ENCODE results near the gene ASB8. TPM values are rescaled to one million over a fixed set of nuclear protein-coding genes. Genes with fewer than 3 reads are reported as not detected.

ASB8 gene
- total and polyA plus RNA-seq, 2 of the 4 experiments (the other 2 are of a cell fraction): 22.9 to 26.7 TPM

DNA sequence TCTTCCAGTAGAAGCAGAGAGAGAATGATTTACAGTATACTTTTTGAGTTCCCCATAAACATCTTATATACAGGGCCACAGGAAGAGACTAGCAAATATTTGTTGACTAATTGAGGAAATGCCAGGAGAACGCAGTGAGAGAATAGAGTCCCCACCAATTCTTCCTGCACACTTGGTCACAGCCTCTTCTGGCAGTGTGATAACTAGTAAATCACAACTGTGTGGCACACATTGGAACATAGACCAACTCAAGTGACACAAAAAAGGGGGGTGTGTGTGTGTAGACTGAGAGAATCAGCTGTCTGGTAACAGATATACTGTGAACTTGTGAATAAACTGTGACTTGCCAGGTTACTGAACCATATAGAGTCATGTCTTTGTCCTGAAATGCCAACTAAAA lies 27.9 kb downstream of the ASB8 start:
- TF ChIP-seq, protein P1, sequence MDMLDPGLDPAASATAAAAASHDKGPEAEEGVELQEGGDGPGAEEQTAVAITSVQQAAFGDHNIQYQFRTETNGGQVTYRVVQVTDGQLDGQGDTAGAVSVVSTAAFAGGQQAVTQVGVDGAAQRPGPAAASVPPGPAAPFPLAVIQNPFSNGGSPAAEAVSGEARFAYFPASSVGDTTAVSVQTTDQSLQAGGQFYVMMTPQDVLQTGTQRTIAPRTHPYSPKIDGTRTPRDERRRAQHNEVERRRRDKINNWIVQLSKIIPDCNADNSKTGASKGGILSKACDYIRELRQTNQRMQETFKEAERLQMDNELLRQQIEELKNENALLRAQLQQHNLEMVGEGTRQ (IDR thresholded peaks at IDR 0.05; ENCODE audit: low read depth, low read length): no peak
- TF ChIP-seq MAZ (IDR thresholded peaks at IDR 0.05; ENCODE audit: borderline replicate concordance, low read depth, low read length): no peak
- no peak for TF ChIP-seq CHD1 (IDR thresholded peaks at IDR 0.05; ENCODE audit: low read depth, low read length)
- TF ChIP-seq, protein P2, sequence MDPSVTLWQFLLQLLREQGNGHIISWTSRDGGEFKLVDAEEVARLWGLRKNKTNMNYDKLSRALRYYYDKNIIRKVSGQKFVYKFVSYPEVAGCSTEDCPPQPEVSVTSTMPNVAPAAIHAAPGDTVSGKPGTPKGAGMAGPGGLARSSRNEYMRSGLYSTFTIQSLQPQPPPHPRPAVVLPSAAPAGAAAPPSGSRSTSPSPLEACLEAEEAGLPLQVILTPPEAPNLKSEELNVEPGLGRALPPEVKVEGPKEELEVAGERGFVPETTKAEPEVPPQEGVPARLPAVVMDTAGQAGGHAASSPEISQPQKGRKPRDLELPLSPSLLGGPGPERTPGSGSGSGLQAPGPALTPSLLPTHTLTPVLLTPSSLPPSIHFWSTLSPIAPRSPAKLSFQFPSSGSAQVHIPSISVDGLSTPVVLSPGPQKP (IDR thresholded peaks at IDR 0.05; ENCODE audit: borderline replicate concordance, low read depth, low read length): no peak
- no peak for TF ChIP-seq MAFK (IDR thresholded peaks at IDR 0.05; ENCODE audit: low read depth, low read length)
- no peak for TF ChIP-seq SMC3 (IDR thresholded peaks at IDR 0.05; ENCODE audit: low read depth, low read length)
- no peak for TF ChIP-seq RFX5 (IDR thresholded peaks at IDR 0.05; ENCODE audit: low read depth, low read length)
- TF ChIP-seq, protein P3, sequence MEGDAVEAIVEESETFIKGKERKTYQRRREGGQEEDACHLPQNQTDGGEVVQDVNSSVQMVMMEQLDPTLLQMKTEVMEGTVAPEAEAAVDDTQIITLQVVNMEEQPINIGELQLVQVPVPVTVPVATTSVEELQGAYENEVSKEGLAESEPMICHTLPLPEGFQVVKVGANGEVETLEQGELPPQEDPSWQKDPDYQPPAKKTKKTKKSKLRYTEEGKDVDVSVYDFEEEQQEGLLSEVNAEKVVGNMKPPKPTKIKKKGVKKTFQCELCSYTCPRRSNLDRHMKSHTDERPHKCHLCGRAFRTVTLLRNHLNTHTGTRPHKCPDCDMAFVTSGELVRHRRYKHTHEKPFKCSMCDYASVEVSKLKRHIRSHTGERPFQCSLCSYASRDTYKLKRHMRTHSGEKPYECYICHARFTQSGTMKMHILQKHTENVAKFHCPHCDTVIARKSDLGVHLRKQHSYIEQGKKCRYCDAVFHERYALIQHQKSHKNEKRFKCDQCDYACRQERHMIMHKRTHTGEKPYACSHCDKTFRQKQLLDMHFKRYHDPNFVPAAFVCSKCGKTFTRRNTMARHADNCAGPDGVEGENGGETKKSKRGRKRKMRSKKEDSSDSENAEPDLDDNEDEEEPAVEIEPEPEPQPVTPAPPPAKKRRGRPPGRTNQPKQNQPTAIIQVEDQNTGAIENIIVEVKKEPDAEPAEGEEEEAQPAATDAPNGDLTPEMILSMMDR (conservative IDR thresholded peaks at IDR 0.05; ENCODE audit: low read depth, low read length): no peak
- no peak for TF ChIP-seq BHLHE40 (IDR thresholded peaks at IDR 0.05; ENCODE audit: low read depth, low read length)
- no peak for TF ChIP-seq NFE2L2 (IDR thresholded peaks at IDR 0.05; ENCODE audit: low read depth, low read length)
- TF ChIP-seq POLR2A (IDR thresholded peaks at IDR 0.05; ENCODE audit: low read depth, low read length): no peak
- TF ChIP-seq RCOR1 (IDR thresholded peaks at IDR 0.05; ENCODE audit: insufficient replicate concordance, low read length): no peak
- TF ChIP-seq MXI1 (IDR thresholded peaks at IDR 0.05; ENCODE audit: borderline replicate concordance, low read depth, low read length): no peak
- no peak for TF ChIP-seq RAD21 (IDR thresholded peaks at IDR 0.05; ENCODE audit: low read length)
- TF ChIP-seq CEBPB (IDR thresholded peaks at IDR 0.05; ENCODE audit: low read depth, low read length): no peak
- TF ChIP-seq FOS (IDR thresholded peaks at IDR 0.05; ENCODE audit: low read depth, low read length): no peak
- Histone ChIP-seq H3K4me1 (ENCODE audit: control insufficient read depth, insufficient read depth, low read length) (no peaks in the 10 kb centered on the region; the same call in 1 of the 2 replicates), H3K23ac (ENCODE audit: low read depth, low read length) (no peak overlapping the region), H3K4me2 (ENCODE audit: low read depth, low read length) (no peak overlapping the region), H3K4me3 (ENCODE audit: insufficient read depth, low read depth, low read length) (no peak overlapping the region), H3K4ac (ENCODE audit: low read depth, low read length) (no peak overlapping the region), H3K18ac (ENCODE audit: low read depth, low read length) (no peak overlapping the region), H2BK15ac (ENCODE audit: low read depth, low read length) (no peak overlapping the region), H3K27me3 (ENCODE audit: control insufficient read depth, insufficient read depth, low read length) (no peaks in the 10 kb centered on the region), H3K14ac (replicated peaks; ENCODE audit: low read depth, low read length) (no peak overlapping the region), H2BK20ac (ENCODE audit: low read depth, low read length) (no peak overlapping the region), H2AFZ (replicated peaks; ENCODE audit: low read length, poor library complexity) (no peak overlapping the region), H4K5ac (ENCODE audit: low read depth, low read length) (no peak overlapping the region), H3K9me1 (ENCODE audit: insufficient read depth, low read length) (peaks cover 4% of the 10 kb centered on the region; the same call in 1 of the 2 replicates), H2AK9ac (replicated peaks; ENCODE audit: low read depth, low read length, poor library complexity) (no peak overlapping the region), H3K79me1 (ENCODE audit: low read depth in 1 of 2, low read length in 2 of 2) (peaks cover 4 to 27% of the 10 kb centered on the region in 2 experiments; a peak in 3 of 4 replicates), H3K36me3 (ENCODE audit: control insufficient read depth, insufficient read depth, low read length) (peaks cover 36% of the 10 kb centered on the region), H4K20me1 (ENCODE audit: insufficient read depth, low read length) (no peaks in the 10 kb centered on the region), H3K27ac (ENCODE audit: insufficient read depth, low read length) (no peak overlapping the region), H4K91ac (ENCODE audit: insufficient read depth, low read depth, low read length) (no peak overlapping the region), H2AK5ac (ENCODE audit: low read depth, low read length) (no peak overlapping the region), H3K9ac (ENCODE audit: low read depth, low read length) (no peak overlapping the region), H2BK5ac (ENCODE audit: low read depth, low read length, poor library complexity, severe bottlenecking) (no peak overlapping the region), H3K56ac (ENCODE audit: extremely low read depth, insufficient read depth, low read length) (no peak overlapping the region), H2BK120ac (ENCODE audit: low read depth, low read length) (no peak overlapping the region), H3K9me3 (ENCODE audit: control insufficient read depth, insufficient read depth, low read length) (no peaks in the 10 kb centered on the region), H4K8ac (ENCODE audit: low read depth in 2 of 2, low read length in 2 of 2) (no peak overlapping the region)
- DNase-seq (no peak), ATAC-seq (ENCODE audit: low read depth) (no peak)
- ChIA-PET CTCF (no interaction called here), POLR2A (ENCODE audit: unreplicated experiment) (no interaction called here)
- in situ Hi-C loops (cut with MboI; ENCODE audit: low sequenced_read_pairs) (no loop called here), dilution Hi-C loops (cut with HindIII; ENCODE audit: low sequenced_read_pairs, unreplicated experiment) (no loop called here), intact Hi-C loops (cut with micrococcal nuclease) (no loop called here)
- no CpG with 5 or more reads among the region's 1 CpG for WGBS, 2 experiments (ENCODE audit: extremely low coverage in 2 of 2, insufficient read length in 1 of 2)
- BruUV-seq (replicated peaks): no TSS peak

Measured in IMR-90 (cell line).